Astrocyte of the spinal cord (primary cell): Measurements from ENCODE around the gene ANKRD63.

ENCODE experiments used
- DNase-seq: peaks from one replicate; pipeline ENCODE4 v3.0.0; 2011; ENCODE audit warnings: low read depth, low spot score
- H3K4me3 ChIP-seq: 2 replicates; pipeline ENCODE4 v1.5.1; 2011; ENCODE audit warnings: low read depth, mild to moderate bottlenecking, low read length, moderate library complexity
- CTCF ChIP-seq: IDR thresholded peaks from 2 replicates; pipeline ENCODE4 v1.5.1; 2012; ENCODE audit warnings: low read depth, mild to moderate bottlenecking, low read length, inconsistent platforms
- in situ Hi-C: cut with HindIII; loops from 2 replicates; pipeline ENCODE4 v1.10.0; 2017; ENCODE audit warnings: low sequenced_read_pairs

The ANKRD63 gene

DNA sequence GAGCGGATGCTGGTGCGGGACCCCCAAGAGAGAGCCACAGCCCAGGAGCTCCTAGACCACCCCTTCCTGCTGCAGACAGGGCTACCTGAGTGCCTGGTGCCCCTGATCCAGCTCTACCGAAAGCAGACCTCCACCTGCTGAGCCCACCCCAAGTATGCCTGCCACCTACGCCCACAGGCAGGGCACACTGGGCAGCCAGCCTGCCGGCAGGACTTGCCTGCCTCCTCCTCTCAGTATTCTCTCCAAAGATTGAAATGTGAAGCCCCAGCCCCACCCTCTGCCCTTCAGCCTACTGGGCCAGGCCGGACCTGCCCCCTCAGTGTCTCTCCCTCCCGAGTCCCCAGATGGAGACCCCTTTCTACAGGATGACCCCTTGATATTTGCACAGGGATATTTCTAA, 6.9 kb downstream of the ANKRD63 start:
- TF ChIP-seq CTCF = no peak
- H3K4me3 ChIP-seq = no peak overlapping the region
- DNase-seq = no peak
- in situ Hi-C loops = loop anchor here (25.0 kb wide), 1 partner anchor 136 kb away; the partner anchor contains the start of gene IVD

DNA sequence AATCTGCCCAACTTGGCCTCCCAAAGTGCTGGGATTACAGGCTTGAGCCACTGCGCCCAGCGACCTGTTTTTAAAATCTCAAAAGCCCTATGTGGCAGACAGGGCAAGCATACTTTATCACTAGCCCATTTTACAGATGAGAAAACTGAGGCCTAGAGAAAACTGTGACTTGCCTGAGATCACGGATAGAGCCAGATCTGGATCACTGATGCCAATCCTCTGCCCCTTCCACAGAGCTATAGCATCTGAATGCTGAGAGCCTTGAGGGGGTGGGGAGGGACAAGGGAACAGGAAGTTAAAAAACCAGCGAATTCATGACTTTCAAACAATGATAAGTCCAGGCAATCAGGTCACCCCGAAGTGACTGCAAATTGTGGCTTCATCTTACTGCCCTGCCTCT, 7.3 kb downstream of the ANKRD63 start:
- in situ Hi-C loops = loop anchor here (25.0 kb wide), 1 partner anchor 137 kb away; the partner anchor contains the start of gene IVD
- TF ChIP-seq CTCF = no peak
- DNase-seq = no peak
- H3K4me3 ChIP-seq = no peak overlapping the region

DNA sequence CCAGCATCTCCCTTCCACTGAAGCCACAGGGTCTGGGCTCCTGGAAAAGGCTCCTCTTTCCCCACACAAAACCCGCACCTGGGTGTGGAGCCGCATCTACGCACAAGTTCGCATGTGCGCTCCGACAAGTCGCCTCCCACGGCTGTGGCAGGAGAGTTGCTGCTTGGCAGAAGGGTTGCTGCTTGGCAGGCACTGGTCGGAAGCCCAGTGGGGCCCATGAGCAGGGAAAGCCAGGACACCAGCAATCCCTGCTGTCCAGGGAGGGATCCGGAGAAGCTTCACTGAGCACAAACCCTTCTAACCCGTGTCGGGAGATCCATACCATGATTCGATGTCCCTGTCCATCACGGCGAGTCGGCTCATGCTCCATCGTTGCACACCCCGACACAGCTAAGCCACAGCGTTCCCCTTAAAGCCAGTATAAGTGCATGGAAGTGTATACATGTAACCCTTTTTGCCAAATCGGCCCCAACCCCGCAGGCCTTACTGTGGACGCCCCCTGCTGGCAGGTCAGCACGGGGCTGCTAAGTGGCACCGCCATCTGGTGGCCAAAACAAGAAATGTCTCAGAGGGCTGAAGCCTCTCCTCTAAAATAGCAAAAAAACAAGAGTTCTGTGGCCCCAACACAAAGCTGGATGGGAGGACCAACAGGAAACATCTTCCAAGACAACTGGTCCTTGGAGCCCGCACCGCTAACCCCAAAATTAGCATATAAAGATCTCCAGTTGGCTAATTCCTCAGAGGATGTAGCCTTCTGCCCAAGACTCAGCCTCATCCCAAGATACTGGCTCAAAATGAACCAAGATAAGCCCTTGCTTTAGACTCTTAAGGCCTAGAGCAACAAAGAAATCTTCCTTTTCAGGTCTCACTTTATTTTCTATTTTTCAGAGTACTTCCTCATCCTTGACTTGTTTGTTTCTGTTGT, 8.3 kb downstream of the ANKRD63 start:
- in situ Hi-C loops = loop anchor here (25.0 kb wide), 1 partner anchor 138 kb away; the partner anchor contains the start of gene IVD
- no peak overlapping the region for H3K4me3 ChIP-seq
- peak; percentile 100 for TF ChIP-seq CTCF
- peak; percentile 80 for DNase-seq

- no peak overlapping the region for H3K4me3 ChIP-seq
- in situ Hi-C loops = no loop called here
- DNase-seq = no peak
- no peak for TF ChIP-seq CTCF
These were observed 9.4 kb downstream of the ANKRD63 start for GRCh38 chr15:40273428-40273827.

DNA sequence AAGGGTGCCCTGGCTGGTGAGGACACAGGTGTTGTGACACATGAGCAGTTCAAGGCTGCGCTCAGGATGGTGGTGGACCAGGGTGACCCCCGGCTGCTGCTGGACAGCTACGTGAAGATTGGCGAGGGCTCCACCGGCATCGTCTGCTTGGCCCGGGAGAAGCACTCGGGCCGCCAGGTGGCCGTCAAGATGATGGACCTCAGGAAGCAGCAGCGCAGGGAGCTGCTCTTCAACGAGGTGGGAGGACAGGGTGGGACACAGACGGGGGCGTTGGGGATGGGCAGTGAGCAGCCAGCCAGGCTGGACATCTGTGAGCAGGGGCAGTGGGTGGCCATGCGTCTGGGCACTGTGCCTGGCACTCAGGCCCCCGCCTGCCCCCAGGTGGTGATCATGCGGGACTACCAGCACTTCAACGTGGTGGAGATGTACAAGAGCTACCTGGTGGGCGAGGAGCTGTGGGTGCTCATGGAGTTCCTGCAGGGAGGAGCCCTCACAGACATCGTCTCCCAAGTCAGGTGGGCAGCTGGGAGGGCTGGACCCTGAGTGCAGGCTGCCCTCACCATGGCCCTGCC, 10.3 kb downstream of the ANKRD63 start:
- H3K4me3 ChIP-seq = no peak overlapping the region
- TF ChIP-seq CTCF = peak; percentile 48
- DNase-seq = no peak
- in situ Hi-C loops = no loop called here

DNA sequence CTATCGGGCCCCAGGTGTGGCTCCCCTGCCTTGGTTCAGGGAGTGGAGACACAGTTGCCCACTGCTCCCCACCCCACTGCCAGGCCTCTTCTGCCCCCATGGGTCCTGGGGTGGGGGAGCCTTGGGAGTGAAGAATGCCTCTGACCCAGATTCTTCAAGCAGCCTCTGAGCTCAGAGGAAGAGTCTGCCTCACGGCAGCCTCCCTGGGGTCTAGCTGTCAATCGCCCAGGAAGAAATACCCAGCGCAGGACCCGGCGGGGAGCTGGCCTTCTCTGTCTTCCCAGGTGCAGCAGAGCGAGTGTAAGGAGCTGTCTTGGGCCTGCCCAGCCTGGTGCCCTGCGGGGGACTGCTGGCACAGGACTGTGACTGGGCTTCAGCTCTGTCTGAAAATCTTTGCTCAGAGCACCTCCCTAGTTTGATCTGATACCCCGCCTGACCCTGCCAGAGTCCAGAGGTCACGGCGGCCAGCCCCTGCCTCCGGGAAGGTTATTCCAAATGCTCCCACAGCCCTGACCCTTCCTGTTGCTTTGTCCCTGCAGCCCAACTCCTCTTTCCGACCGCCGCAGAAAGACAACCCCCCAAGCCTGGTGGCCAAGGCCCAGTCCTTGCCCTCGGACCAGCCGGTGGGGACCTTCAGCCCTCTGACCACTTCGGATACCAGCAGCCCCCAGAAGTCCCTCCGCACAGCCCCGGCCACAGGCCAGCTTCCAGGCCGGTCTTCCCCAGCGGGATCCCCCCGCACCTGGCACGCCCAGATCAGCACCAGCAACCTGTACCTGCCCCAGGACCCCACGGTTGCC, 11.0 kb downstream of the ANKRD63 start:
- in situ Hi-C loops = no loop called here
- no peak overlapping the region for H3K4me3 ChIP-seq
- no peak for TF ChIP-seq CTCF
- no peak for DNase-seq
